DMS114 treated with DMSO at 0.1 percent for 48 hours (cell line): Measurements from ENCODE around the gene GADL1.
A peak's percentile ranks its signal among the peaks of the same experiment; 100 is the strongest.

Experiments
- DNase-seq: peaks from one replicate; lab custom pipeline; 2025; ENCODE audit not compliant: unreplicated experiment; lab: John Stamatoyannopoulos, UW

Gene GADL1

GRCh38 chr3:30894521-30895251 lies at the start of gene GADL1:
TSS of gene GADL1 (minus strand) at chr3:30894661. CDS start at chr3:30894614, 47 bp downstream.
- no peak for DNase-seq

GRCh38 chr3:30944124-30944523 lies 49.7 kb upstream of the GADL1 start:
- no peak for DNase-seq

GRCh38 chr3:30943206-30943605 lies 48.7 kb upstream of the GADL1 start:
- no peak for DNase-seq

GRCh38 chr3:30941342-30941741 lies 46.9 kb upstream of the GADL1 start:
- DNase-seq: no peak

GRCh38 chr3:30940740-30941139 lies 46.3 kb upstream of the GADL1 start:
- DNase-seq: no peak

GRCh38 chr3:30934208-30934550 lies 39.7 kb upstream of the GADL1 start:
- peak; percentile 19 for DNase-seq

- DNase-seq: no peak
These were observed 39.2 kb upstream of the GADL1 start for GRCh38 chr3:30933478-30934207.

- no peak for DNase-seq
These were observed 38.1 kb upstream of the GADL1 start for GRCh38 chr3:30932513-30933098.

GRCh38 chr3:30924763-30925162 lies 30.3 kb upstream of the GADL1 start:
- DNase-seq: no peak

- DNase-seq: no peak
These were observed 25.1 kb upstream of the GADL1 start for GRCh38 chr3:30919564-30919963.

- no peak for DNase-seq
These were observed 24.3 kb upstream of the GADL1 start for GRCh38 chr3:30918761-30919160.

GRCh38 chr3:30915782-30916181 lies 21.3 kb upstream of the GADL1 start:
- DNase-seq: no peak

- no peak for DNase-seq
These were observed 20.2 kb upstream of the GADL1 start for GRCh38 chr3:30914696-30915095.

- DNase-seq: no peak
These were observed 18.7 kb upstream of the GADL1 start for GRCh38 chr3:30913176-30913575.

- DNase-seq: no peak
These were observed 17.8 kb upstream of the GADL1 start for GRCh38 chr3:30912301-30912700.

- DNase-seq: no peak
These were observed 14.1 kb upstream of the GADL1 start for GRCh38 chr3:30908456-30909037.

- DNase-seq: no peak
These were observed 10.5 kb upstream of the GADL1 start for GRCh38 chr3:30904996-30905395.

GRCh38 chr3:30895329-30895728 lies 868 bp upstream of the GADL1 start:
- DNase-seq: no peak

GRCh38 chr3:30893678-30894325 lies 659 bp downstream of the GADL1 start:
- no peak for DNase-seq

- no peak for DNase-seq
These were observed 3.6 kb downstream of the GADL1 start for GRCh38 chr3:30890907-30891306.

GRCh38 chr3:30886888-30887287 lies 7.6 kb downstream of the GADL1 start:
- DNase-seq: no peak
